Ishikawa (cell line): ENCODE results near the gene UBTD2.

ENCODE experiments used
- CEBPB ChIP-seq: IDR thresholded peaks from 2 replicates; pipeline ENCODE4 v1.6.1; 2012
- CREB1 ChIP-seq: IDR thresholded peaks from 2 replicates; pipeline ENCODE4 v1.6.1; 2012; ENCODE audit warnings: low read depth
- EGR1 ChIP-seq: IDR thresholded peaks from 2 replicates; pipeline ENCODE4 v1.6.1; 2012
- EP300 ChIP-seq: IDR thresholded peaks from 2 replicates; pipeline ENCODE4 v1.6.1; 2012; ENCODE audit warnings: borderline replicate concordance
- MAX ChIP-seq: IDR thresholded peaks from 2 replicates; pipeline ENCODE4 v1.6.1; 2012
- TAF1 ChIP-seq: IDR thresholded peaks from 2 replicates; pipeline ENCODE4 v1.6.1; 2012; ENCODE audit warnings: low read depth, mild to moderate bottlenecking
- YY1 ChIP-seq: IDR thresholded peaks from 2 replicates; pipeline ENCODE4 v1.6.1; 2012; ENCODE audit warnings: low read depth
- TF ChIP-seq, protein P1 (sequence below): IDR thresholded peaks from 2 replicates; pipeline ENCODE4 v1.6.1; 2012; ENCODE audit warnings: low read depth, mild to moderate bottlenecking

- TF ChIP-seq MAX = no peak
- no peak for TF ChIP-seq EGR1
- no peak for TF ChIP-seq TAF1
- no peak for TF ChIP-seq YY1
- TF ChIP-seq, protein P1, sequence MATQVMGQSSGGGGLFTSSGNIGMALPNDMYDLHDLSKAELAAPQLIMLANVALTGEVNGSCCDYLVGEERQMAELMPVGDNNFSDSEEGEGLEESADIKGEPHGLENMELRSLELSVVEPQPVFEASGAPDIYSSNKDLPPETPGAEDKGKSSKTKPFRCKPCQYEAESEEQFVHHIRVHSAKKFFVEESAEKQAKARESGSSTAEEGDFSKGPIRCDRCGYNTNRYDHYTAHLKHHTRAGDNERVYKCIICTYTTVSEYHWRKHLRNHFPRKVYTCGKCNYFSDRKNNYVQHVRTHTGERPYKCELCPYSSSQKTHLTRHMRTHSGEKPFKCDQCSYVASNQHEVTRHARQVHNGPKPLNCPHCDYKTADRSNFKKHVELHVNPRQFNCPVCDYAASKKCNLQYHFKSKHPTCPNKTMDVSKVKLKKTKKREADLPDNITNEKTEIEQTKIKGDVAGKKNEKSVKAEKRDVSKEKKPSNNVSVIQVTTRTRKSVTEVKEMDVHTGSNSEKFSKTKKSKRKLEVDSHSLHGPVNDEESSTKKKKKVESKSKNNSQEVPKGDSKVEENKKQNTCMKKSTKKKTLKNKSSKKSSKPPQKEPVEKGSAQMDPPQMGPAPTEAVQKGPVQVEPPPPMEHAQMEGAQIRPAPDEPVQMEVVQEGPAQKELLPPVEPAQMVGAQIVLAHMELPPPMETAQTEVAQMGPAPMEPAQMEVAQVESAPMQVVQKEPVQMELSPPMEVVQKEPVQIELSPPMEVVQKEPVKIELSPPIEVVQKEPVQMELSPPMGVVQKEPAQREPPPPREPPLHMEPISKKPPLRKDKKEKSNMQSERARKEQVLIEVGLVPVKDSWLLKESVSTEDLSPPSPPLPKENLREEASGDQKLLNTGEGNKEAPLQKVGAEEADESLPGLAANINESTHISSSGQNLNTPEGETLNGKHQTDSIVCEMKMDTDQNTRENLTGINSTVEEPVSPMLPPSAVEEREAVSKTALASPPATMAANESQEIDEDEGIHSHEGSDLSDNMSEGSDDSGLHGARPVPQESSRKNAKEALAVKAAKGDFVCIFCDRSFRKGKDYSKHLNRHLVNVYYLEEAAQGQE = no peak
- no peak for TF ChIP-seq CREB1
- TF ChIP-seq EP300 = no peak
- no peak for TF ChIP-seq CEBPB
These were observed 64.3 kb downstream of the UBTD2 start for GRCh38 chr5:172219296-172219695.
